Heart right ventricle (tissue), 16 donors: ENCODE measurements around the gene SGCD. TPM values are rescaled to one million over a fixed set of nuclear protein-coding genes. Genes with fewer than 3 reads are reported as not detected.
A peak's percentile ranks its signal among the peaks of the same experiment; 100 is the strongest.

Experiments
- ATAC-seq, 8 donors: fragments of 200-7000 bp; cut with Tn5 transposase; one replicate each; pipeline ENCODE4 v1.9.1; 2020; ENCODE audit warnings: mild to moderate bottlenecking in 8 of 8, moderate library complexity in 8 of 8, moderate number of reproducible peaks in 1 of 8
- DNase-seq, 2 donors: peaks; one replicate each; pipeline ENCODE4 v3.0.0-alpha.2; 2020
- H3K27ac ChIP-seq, 10 donors: fragments of 200-600 bp; sonication (generic) in 2 of 10; one replicate each; pipeline versions ENCODE4 v1.5.0 to v1.8.0; 2020 to 2022; ENCODE audit warnings: mild to moderate bottlenecking in 3 of 10
- H3K27me3 ChIP-seq, 7 donors: fragments of 200-600 bp; one replicate each; pipeline ENCODE4 v1.8.0; 2021 to 2022; ENCODE audit warnings: mild to moderate bottlenecking in 2 of 7
- H3K36me3 ChIP-seq, 9 donors: fragments of 200-600 bp; sonication (generic) in 1 of 9; one replicate each; pipeline versions ENCODE4 v1.5.0 to v1.8.0; 2020 to 2022; ENCODE audit warnings: mild to moderate bottlenecking in 2 of 9
- H3K4me1 ChIP-seq, 9 donors: fragments of 200-600 bp; sonication (generic) in 1 of 9; one replicate each; pipeline versions ENCODE4 v1.5.0 to v1.8.0; 2020 to 2022; ENCODE audit warnings: mild to moderate bottlenecking in 4 of 9
- H3K4me3 ChIP-seq, 10 donors: fragments of 200-600 bp; sonication (generic) in 2 of 10; one replicate each; pipeline versions ENCODE4 v1.5.0 to v1.8.0; 2020 to 2022; ENCODE audit warnings: mild to moderate bottlenecking in 7 of 10, moderate library complexity in 2 of 10
- H3K9me3 ChIP-seq, 11 donors: fragments of 200-600 bp in 10 of 11; sonication (generic) in 2 of 11; one replicate each; pipeline versions ENCODE4 v1.5.0 to v1.8.0; 2013 to 2022; ENCODE audit warnings: mild to moderate bottlenecking in 2 of 11, control low read depth in 1 of 11, moderate library complexity in 1 of 11
- WGBS, 2 donors: extraction: QIAGEN DNeasy Blood & Tissue Kit; methylation state at CpG; one replicate each; pipeline ENCODE4 v1.1.7; 2013; ENCODE audit warnings: inconsistent platforms in 1 of 2; 5-methylcytosine and 5-hydroxymethylcytosine counted together
- intact Hi-C, 10 donors: fragments of 100-400 bp; cut with DNase I; formaldehyde crosslinking; loops; one replicate each; pipeline versions ENCODE4 v1.11.1 to v1.14.2; 2022
- polyA plus RNA-seq, 2 donors: library from polyadenylated mRNA; stranded (reverse); fragments of 200-250 nt; gene quantifications; one replicate each; pipeline ENCODE4 v1.2.3, GENCODE V29; 2013
- total RNA-seq, 10 donors: library from RNA; stranded (reverse); fragmentation: NEBNext Ultra II Directional in 3 of 10; extraction: Animal tissue kit (Norgen Biotek cat#: 25700) in 3 of 10; gene quantifications; one replicate each; pipeline versions ENCODE4 v1.2.1 to v1.2.4, GENCODE V29; 2021 to 2023
- TF ChIP-seq, protein P1 (sequence below), 9 donors: fragments of 200-600 bp; sonication (generic) in 2 of 9; IDR thresholded peaks; one replicate each; pipeline versions ENCODE4 v1.5.0 to v1.8.0; 2021 to 2022; ENCODE audit warnings: antibody characterized with exemption in 9 of 9, mild to moderate bottlenecking in 5 of 9, moderate library complexity in 1 of 9
- donor health status: Arrhythmogenic right ventricular cardiomyopathy.
- donor health status: ischemic (EF 13 %, LVEDD 7.1; RV severe dilation, severe dysfunction).
- donor health status: healthy with polysubstance abuse.
- donor health status: DM: no; HTN: yes; CAD: no.
- donor health status: DM: no; HTN: no; CAD: no.
- donor health status: ischemic (EF 25% LVEDD 6.9; RV normal size, moderate dysfunction).
- donor health status: ischemic (EF 25% LVEDD 5.7; RV mildly dilated, moderate dysfunction).
- donor health status: healthy.
- donor health status: DM: yes; HTN: yes; CAD: no.
- donor health status: Ischemic cardiomyopathy.
- donor health status: ischemic (EF 35%, LVEDD 5.7; RV mildly dilated, moderate dysfunction).
- donor health status: nonischemic (EF 11% LVEDD 7.7; RV severe dilation, severe dysfunction).
- donor health status: DM: yes; HTN: yes; CAD: no.
- donor health status: PGD.
- donor health status: ischemic (EF 29% LVEDD 5.4; RV normal size, mild dysfunction).
- donor health status: nonischemic (EF 23%, LVEDD 6.1; RV moderate dilation, normal function).

Gene SGCD
- total and polyA plus RNA-seq, 12 donors = 12.0 to 153 (median 99.6) TPM

- Histone ChIP-seq H3K36me3 (no peaks in the 10 kb centered on the region), H3K27ac (no peak overlapping the region), H3K27me3 (no peaks in the 10 kb centered on the region), H3K4me1 (peaks cover 0 to 34% (median 6%) of the 10 kb centered on the region in 9 donors), H3K4me3 (no peak overlapping the region), H3K9me3 (no peaks in the 10 kb centered on the region)
- peak in 3 of 8 donors; percentile 34 to 61 (median 37) for ATAC-seq
- TF ChIP-seq, protein P1, sequence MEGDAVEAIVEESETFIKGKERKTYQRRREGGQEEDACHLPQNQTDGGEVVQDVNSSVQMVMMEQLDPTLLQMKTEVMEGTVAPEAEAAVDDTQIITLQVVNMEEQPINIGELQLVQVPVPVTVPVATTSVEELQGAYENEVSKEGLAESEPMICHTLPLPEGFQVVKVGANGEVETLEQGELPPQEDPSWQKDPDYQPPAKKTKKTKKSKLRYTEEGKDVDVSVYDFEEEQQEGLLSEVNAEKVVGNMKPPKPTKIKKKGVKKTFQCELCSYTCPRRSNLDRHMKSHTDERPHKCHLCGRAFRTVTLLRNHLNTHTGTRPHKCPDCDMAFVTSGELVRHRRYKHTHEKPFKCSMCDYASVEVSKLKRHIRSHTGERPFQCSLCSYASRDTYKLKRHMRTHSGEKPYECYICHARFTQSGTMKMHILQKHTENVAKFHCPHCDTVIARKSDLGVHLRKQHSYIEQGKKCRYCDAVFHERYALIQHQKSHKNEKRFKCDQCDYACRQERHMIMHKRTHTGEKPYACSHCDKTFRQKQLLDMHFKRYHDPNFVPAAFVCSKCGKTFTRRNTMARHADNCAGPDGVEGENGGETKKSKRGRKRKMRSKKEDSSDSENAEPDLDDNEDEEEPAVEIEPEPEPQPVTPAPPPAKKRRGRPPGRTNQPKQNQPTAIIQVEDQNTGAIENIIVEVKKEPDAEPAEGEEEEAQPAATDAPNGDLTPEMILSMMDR (IDR thresholded peaks at IDR 0.05) = no peak
- DNase-seq = no peak
- 85 to 89% methylated on average over 3 of the region's 3 CpGs for WGBS, 2 donors
- intact Hi-C loops = no loop called here
These were observed 225.9 kb downstream of the SGCD start for GRCh38 chr5:156552855-156553358.

DNA sequence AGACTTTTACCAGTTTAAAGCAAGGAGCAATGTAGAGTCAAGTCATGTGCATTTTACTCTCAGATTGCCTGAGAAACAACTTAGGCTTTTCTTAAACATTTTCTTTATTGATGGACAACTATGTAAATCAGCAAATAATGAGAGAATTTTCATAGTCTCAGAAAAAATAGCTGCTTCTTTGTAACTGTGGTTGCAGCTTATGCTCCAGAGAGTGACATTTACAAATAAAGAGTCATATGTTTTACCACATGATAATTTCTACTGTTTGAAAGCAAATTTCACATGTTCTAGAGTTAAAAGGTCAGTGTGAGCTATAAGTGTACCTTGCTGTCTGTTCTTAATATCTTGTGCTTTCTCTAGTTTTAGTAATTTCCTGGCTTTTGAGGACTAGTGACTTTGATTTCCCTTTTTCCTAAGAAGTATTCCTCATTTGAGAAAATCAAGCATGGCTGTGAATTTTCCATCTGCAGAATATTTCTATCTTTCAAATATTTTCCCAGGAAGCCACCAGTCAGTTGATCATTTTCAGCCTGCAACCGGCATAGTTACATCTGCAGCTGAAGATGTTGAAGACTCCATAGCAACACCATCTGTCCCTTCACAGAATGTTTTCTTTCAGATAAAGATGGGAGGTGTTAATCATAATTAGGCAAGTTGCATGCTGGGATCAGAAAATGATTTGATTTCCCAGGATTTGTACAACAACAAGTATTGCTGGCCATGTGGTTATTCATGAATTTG lies 229.9 kb downstream of the SGCD start:
- Histone ChIP-seq H3K9me3 (no peaks in the 10 kb centered on the region), H3K27ac (peak overlapping the region in 1 of 10 donors; percentile 5), H3K36me3 (no peaks in the 10 kb centered on the region), H3K4me1 (peaks cover 0 to 27% (median 6%) of the 10 kb centered on the region in 9 donors), H3K4me3 (no peak overlapping the region), H3K27me3 (no peaks in the 10 kb centered on the region)
- DNase-seq = no peak
- TF ChIP-seq, protein P1 (IDR thresholded peaks at IDR 0.05) = no peak
- WGBS, 2 donors = 28 to 38% methylated on average over 1 of the region's 1 CpG
- intact Hi-C loops = no loop called here
- ATAC-seq = peak in 3 of 8 donors; percentile 57 to 70 (median 68)

- intact Hi-C loops = no loop called here
- no peaks in the 10 kb centered on the region for H3K36me3 ChIP-seq
- no peaks in the 10 kb centered on the region for H3K9me3 ChIP-seq
- no peak overlapping the region for H3K27ac ChIP-seq
- peaks cover 0 to 27% (median 6%) of the 10 kb centered on the region in 9 donors for H3K4me1 ChIP-seq
- ATAC-seq (no peak), DNase-seq (no peak)
- H3K4me3 ChIP-seq = no peak overlapping the region
- whole genome bisulfite sequencing, 2 donors = 40 to 55% methylated on average over 2 of the region's 2 CpGs
- TF ChIP-seq, protein P1 (IDR thresholded peaks at IDR 0.05) = no peak
- no peaks in the 10 kb centered on the region for H3K27me3 ChIP-seq
These were observed 233.0 kb downstream of the SGCD start for GRCh38 chr5:156560002-156560401.

- ATAC-seq (no peak), DNase-seq (no peak)
- H3K4me3 ChIP-seq = no peak overlapping the region
- 93 to 96% methylated on average over 1 of the region's 1 CpG for WGBS, 2 donors
- H3K4me1 ChIP-seq = peaks cover 0 to 21% (median 6%) of the 10 kb centered on the region in 9 donors
- no peaks in the 10 kb centered on the region for H3K27me3 ChIP-seq
- H3K27ac ChIP-seq = no peak overlapping the region
- no peaks in the 10 kb centered on the region for H3K9me3 ChIP-seq
- intact Hi-C loops = no loop called here
- no peaks in the 10 kb centered on the region for H3K36me3 ChIP-seq
- TF ChIP-seq, protein P1 (IDR thresholded peaks at IDR 0.05) = no peak
These were observed 234.7 kb downstream of the SGCD start for GRCh38 chr5:156561651-156562050.
